SK-N-SH (cell line): Measurements from ENCODE around the gene PTCRA. TPM values are rescaled to one million over a fixed set of nuclear protein-coding genes. Genes with fewer than 3 reads are reported as not detected.

Source experiments
- CTCF ChIA-PET: fragments of 300-600, 350-600 bp; formaldehyde crosslinking; extraction: SDS; loops from one replicate; lab custom pipeline; 2021; lab: Yijun Ruan, JAX
- POLR2A ChIA-PET: fragments of 350-600 bp; sonication (Branson Sonifier 250); formaldehyde crosslinking; extraction: SDS; loops from one replicate; lab custom pipeline; 2020; ENCODE audit warnings: antibody characterized with exemption, inconsistent platforms; lab: Yijun Ruan, JAX
- DNase-seq: peaks from one replicate; pipeline ENCODE4 v3.0.0; 2012
- H2AFZ ChIP-seq: fragments of 200-600 bp; sonication (generic); 2 replicates; pipeline ENCODE4 v1.8.1; 2016; ENCODE audit warnings: antibody characterized with exemption, mild to moderate bottlenecking, low read depth
- H3F3A ChIP-seq: fragments of 200-600 bp; sonication (generic); replicated peaks from 2 replicates; pipeline ENCODE3; 2016; ENCODE audit warnings: antibody characterized with exemption, mild to moderate bottlenecking; ENCODE audit not compliant: insufficient read depth
- H3K27ac ChIP-seq, 2 experiments: fragments of 200-500 bp in 1 of 2; fragments of 200-600 bp in 1 of 2; sonication (Bioruptor generic) in 1 of 2; sonication (generic), shearing (Covaris generic) in 1 of 2; 2 replicates each; pipeline versions ENCODE4 v1.5.1 to v1.6.1; 2014 to 2016; ENCODE audit warnings: low read depth in 2 of 2, inconsistent platforms in 1 of 2, low read length in 1 of 2, mild to moderate bottlenecking in 1 of 2, mixed read lengths in 1 of 2
- H3K27me3 ChIP-seq: fragments of 200-600 bp; sonication (generic), shearing (Covaris generic); 2 replicates; pipeline ENCODE4 v1.6.1; 2016; ENCODE audit warnings: mixed run types; ENCODE audit not compliant: insufficient read depth
- H3K36me3 ChIP-seq, 2 experiments: fragments of 200-500 bp in 1 of 2; fragments of 200-600 bp in 1 of 2; sonication (Bioruptor generic) in 1 of 2; sonication (generic) in 1 of 2; replicated peaks in 1 of 2; 2 replicates each; pipeline versions ENCODE3 to v1.5.1; 2014 to 2016; ENCODE audit warnings: low read length in 1 of 2, mild to moderate bottlenecking in 1 of 2; ENCODE audit not compliant: insufficient read depth in 2 of 2, control insufficient read depth in 1 of 2
- H3K4me1 ChIP-seq, 2 experiments: fragments of 200-500 bp in 1 of 2; fragments of 200-600 bp in 1 of 2; sonication (Bioruptor generic) in 1 of 2; sonication (generic), shearing (Covaris generic) in 1 of 2; 2 replicates each; pipeline versions ENCODE4 v1.5.1 to v1.6.1; 2014 to 2016; ENCODE audit warnings: low read depth in 1 of 2, low read length in 1 of 2, mixed run types in 1 of 2; ENCODE audit not compliant: insufficient read depth in 2 of 2, control insufficient read depth in 1 of 2
- H3K4me2 ChIP-seq: fragments of 200-600 bp; sonication (generic), shearing (Covaris generic); 2 replicates; pipeline ENCODE4 v1.6.1; 2017; ENCODE audit warnings: mixed run types
- H3K4me3 ChIP-seq, 2 experiments: fragments of 200-500 bp in 1 of 2; fragments of 200-600 bp in 1 of 2; sonication (Bioruptor generic) in 1 of 2; sonication (generic), shearing (Covaris generic) in 1 of 2; 2 replicates each; pipeline versions ENCODE4 v1.5.1 to v1.8.1; 2014 to 2016; ENCODE audit warnings: low read depth in 2 of 2, inconsistent platforms in 1 of 2, low read length in 1 of 2, mild to moderate bottlenecking in 1 of 2, mixed read lengths in 1 of 2, moderate library complexity in 1 of 2
- H3K79me2 ChIP-seq: fragments of 200-600 bp; sonication (generic); 2 replicates; pipeline ENCODE4 v1.8.1; 2017; ENCODE audit warnings: mild to moderate bottlenecking; ENCODE audit not compliant: insufficient read depth
- H3K9ac ChIP-seq: fragments of 200-600 bp; sonication (generic); 2 replicates; pipeline ENCODE4 v1.6.1; 2017; ENCODE audit warnings: mixed run types
- H3K9me2 ChIP-seq: fragments of 200-600 bp; sonication (generic); 2 replicates; pipeline ENCODE4 v1.6.1; 2017; ENCODE audit warnings: mixed run types
- H3K9me3 ChIP-seq: fragments of 200-600 bp; sonication (generic); 2 replicates; pipeline ENCODE4 v1.6.1; 2017; ENCODE audit warnings: mixed run types, mild to moderate bottlenecking, moderate library complexity
- H4K20me1 ChIP-seq: fragments of 200-600 bp; sonication (generic); 2 replicates; pipeline ENCODE4 v1.6.1; 2017; ENCODE audit warnings: mild to moderate bottlenecking, mixed run types; ENCODE audit not compliant: insufficient read depth
- CHD2 ChIP-seq: fragments of 150-350 bp; IDR thresholded peaks from 2 replicates; pipeline ENCODE4 v1.6.1; 2018; ENCODE audit warnings: low read length; ENCODE audit not compliant: partially characterized antibody
- CTCF ChIP-seq: fragments of 200-600 bp; sonication (generic); IDR thresholded peaks from 2 replicates; pipeline ENCODE4 v1.6.1; 2017; ENCODE audit warnings: antibody characterized with exemption, mild to moderate bottlenecking, moderate library complexity
- ELF1 ChIP-seq: IDR thresholded peaks from 2 replicates; pipeline ENCODE4 v1.4.0; 2012
- EP300 ChIP-seq, 2 experiments: IDR thresholded peaks; 2 replicates each; pipeline versions ENCODE4 v1.4.0 to v1.6.1; 2012; ENCODE audit warnings: borderline replicate concordance in 1 of 2, low read depth in 1 of 2, low read length in 1 of 2
- GABPA ChIP-seq: IDR thresholded peaks from 2 replicates; pipeline ENCODE4 v1.4.0; 2012; ENCODE audit warnings: low read depth, mild to moderate bottlenecking
- GATA2 ChIP-seq: sonication (generic); formaldehyde crosslinking; IDR thresholded peaks from 2 replicates; pipeline ENCODE4 v1.5.0; 2020; ENCODE audit warnings: mild to moderate bottlenecking, missing genetic modification reagents
- IRF3 ChIP-seq: fragments of 150-350 bp; IDR thresholded peaks from 2 replicates; pipeline ENCODE4 v1.6.1; 2016; ENCODE audit warnings: mild to moderate bottlenecking, low read depth, low read length
- MEF2A ChIP-seq: IDR thresholded peaks from 2 replicates; pipeline ENCODE4 v1.4.0; 2012; ENCODE audit warnings: low read depth, borderline replicate concordance
- MXI1 ChIP-seq: IDR thresholded peaks from 2 replicates; pipeline ENCODE4 v1.6.1; 2012; ENCODE audit warnings: mild to moderate bottlenecking, low read depth, low read length, improper control_type of control experiment
- NRF1 ChIP-seq: IDR thresholded peaks from 2 replicates; pipeline ENCODE4 v1.6.1; 2012; ENCODE audit warnings: low read depth, mild to moderate bottlenecking, low read length
- PBX3 ChIP-seq: IDR thresholded peaks from 2 replicates; pipeline ENCODE4; 2012
- POLR2AphosphoS5 ChIP-seq: IDR thresholded peaks from 2 replicates; pipeline ENCODE4 v1.6.1; 2012; ENCODE audit warnings: low read depth, low read length
- RCOR1 ChIP-seq: fragments of 150-350 bp; IDR thresholded peaks from 2 replicates; pipeline ENCODE4 v1.6.1; 2017; ENCODE audit warnings: antibody characterized with exemption, low read length
- RXRA ChIP-seq: IDR thresholded peaks from 2 replicates; pipeline ENCODE4 v1.4.0; 2012; ENCODE audit warnings: low read depth, mild to moderate bottlenecking, borderline replicate concordance
- TAF1 ChIP-seq: IDR thresholded peaks from 2 replicates; pipeline ENCODE4 v1.6.1; 2012; ENCODE audit warnings: low read depth, mild to moderate bottlenecking, low read length, moderate library complexity, borderline replicate concordance
- TCF12 ChIP-seq: IDR thresholded peaks from 2 replicates; pipeline ENCODE4 v1.4.0; 2012
- YY1 ChIP-seq: IDR thresholded peaks from 2 replicates; pipeline ENCODE4 v1.4.0; 2012; ENCODE audit warnings: low read depth, mild to moderate bottlenecking
- WGBS: methylation state at CpG from one replicate; pipeline ENCODE4 v1.1.6; 2017; ENCODE audit warnings: low lambda C conversion rate; 5-methylcytosine and 5-hydroxymethylcytosine counted together
- polyA plus RNA-seq, 3 experiments: library from polyadenylated mRNA; depleted of rRNA; stranded (reverse); fragments of >200 nt; gene quantifications; 2 replicates each; pipeline ENCODE4 v1.2.3, GENCODE V29; 2012
- TF ChIP-seq, protein P1 (sequence below): IDR thresholded peaks from 2 replicates; pipeline ENCODE4 v1.4.0; 2012; ENCODE audit warnings: low read depth, borderline replicate concordance

Gene PTCRA
- polyA plus RNA-seq, 1 of the 3 experiments (the other 2 are of a cell fraction) = not detected

DNA sequence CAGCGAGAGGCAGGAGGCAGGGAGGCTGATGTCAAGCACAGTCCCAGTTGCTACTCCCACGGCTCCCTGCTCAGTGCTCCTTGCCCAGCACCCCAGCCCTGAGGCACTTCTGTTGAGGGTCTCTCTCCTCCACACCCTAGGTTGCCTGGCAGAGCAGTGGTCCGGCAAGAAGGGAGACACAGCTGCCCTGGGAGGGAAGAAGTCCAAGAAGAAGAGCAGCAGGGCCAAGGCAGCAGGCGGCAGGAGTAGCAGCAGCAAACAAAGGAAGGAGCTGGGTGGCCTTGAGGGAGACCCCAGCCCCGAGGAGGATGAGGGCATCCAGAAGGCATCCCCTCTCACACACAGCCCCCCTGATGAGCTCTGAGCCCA is 22.6 kb downstream of the PTCRA start:
- no peaks in the 10 kb centered on the region for H3K9me2 ChIP-seq
- no peak overlapping the region for H3K9ac ChIP-seq
- ChIA-PET POLR2A (interaction anchor here (1.5 kb wide), 1 partner anchor 9 kb away, joined by 4 read pairs; the partner anchor contains the start of gene CNPY3), CTCF (no interaction called here)
- H3K79me2 ChIP-seq = peaks cover 16% of the 10 kb centered on the region
- H4K20me1 ChIP-seq = no peaks in the 10 kb centered on the region; the same call in 1 of the 2 replicates
- no peak for DNase-seq
- no peak overlapping the region for H3K4me2 ChIP-seq
- no peaks in the 10 kb centered on the region for H3K9me3 ChIP-seq
- H3K27ac ChIP-seq = no peak overlapping the region
- no peak overlapping the region for H3K4me3 ChIP-seq
- H3K36me3 ChIP-seq = peaks cover 42 to 44% of the 10 kb centered on the region in 2 experiments
- no peaks in the 10 kb centered on the region; a peak in 1 of 4 replicates for H3K4me1 ChIP-seq
- 83% methylated on average over 3 of the region's 5 CpGs for WGBS
- H3F3A ChIP-seq = no peaks in the 10 kb centered on the region
- no peaks in the 10 kb centered on the region for H3K27me3 ChIP-seq
- TF ChIP-seq RXRA (no peak), GABPA (no peak), RCOR1 (no peak), IRF3 (no peak), CTCF (no peak), ELF1 (no peak), TAF1 (no peak), MXI1 (no peak), GATA2 (no peak), TCF12 (no peak)
- TF ChIP-seq, protein P1, sequence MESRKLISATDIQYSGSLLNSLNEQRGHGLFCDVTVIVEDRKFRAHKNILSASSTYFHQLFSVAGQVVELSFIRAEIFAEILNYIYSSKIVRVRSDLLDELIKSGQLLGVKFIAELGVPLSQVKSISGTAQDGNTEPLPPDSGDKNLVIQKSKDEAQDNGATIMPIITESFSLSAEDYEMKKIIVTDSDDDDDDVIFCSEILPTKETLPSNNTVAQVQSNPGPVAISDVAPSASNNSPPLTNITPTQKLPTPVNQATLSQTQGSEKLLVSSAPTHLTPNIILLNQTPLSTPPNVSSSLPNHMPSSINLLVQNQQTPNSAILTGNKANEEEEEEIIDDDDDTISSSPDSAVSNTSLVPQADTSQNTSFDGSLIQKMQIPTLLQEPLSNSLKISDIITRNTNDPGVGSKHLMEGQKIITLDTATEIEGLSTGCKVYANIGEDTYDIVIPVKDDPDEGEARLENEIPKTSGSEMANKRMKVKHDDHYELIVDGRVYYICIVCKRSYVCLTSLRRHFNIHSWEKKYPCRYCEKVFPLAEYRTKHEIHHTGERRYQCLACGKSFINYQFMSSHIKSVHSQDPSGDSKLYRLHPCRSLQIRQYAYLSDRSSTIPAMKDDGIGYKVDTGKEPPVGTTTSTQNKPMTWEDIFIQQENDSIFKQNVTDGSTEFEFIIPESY = no peak
- no peak overlapping the region for H2AFZ ChIP-seq

DNA sequence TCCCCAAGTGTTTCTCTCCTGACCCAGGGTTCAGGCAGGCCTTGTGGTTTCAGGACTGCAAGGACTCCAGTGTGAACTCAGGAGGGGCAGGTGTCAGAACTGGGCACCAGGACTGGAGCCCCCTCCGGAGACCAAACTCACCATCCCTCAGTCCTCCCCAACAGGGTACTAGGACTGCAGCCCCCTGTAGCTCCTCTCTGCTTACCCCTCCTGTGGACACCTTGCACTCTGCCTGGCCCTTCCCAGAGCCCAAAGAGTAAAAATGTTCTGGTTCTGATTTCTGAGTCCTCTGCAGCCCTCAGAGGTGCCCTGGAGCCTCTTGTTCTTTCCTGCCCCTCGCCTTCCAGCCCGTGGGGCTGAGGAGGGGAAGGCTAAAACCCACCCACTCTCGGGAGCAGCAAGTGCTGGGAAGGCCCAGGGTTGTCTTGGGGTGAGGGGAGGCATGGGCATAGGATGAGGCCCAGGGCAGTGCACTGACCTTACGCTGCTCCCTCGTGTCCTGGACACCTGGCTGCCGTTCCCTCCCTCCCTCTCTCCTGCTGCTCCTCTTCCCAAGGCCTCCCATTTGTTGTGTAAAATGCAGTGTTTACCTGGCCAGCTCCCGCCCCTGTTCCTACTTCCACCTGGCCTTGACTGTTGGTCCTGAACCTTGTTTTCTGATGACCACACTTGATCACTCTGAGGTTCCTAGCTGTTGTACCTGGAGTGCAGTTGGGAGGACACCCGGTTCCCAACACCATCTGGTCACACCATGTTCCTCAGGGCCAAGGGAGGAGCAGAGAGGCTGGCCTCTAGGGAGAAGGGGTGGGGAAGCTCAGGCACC is 23.3 kb downstream of the PTCRA start:
- Histone ChIP-seq H3K9me2 (no peaks in the 10 kb centered on the region), H3K27ac (no peak overlapping the region), H3F3A (no peaks in the 10 kb centered on the region), H3K27me3 (no peaks in the 10 kb centered on the region), H4K20me1 (no peaks in the 10 kb centered on the region; the same call in 1 of the 2 replicates), H2AFZ (no peak overlapping the region), H3K9me3 (no peaks in the 10 kb centered on the region), H3K4me2 (no peak overlapping the region), H3K79me2 (peaks cover 9% of the 10 kb centered on the region), H3K9ac (no peak overlapping the region), H3K4me1 (no peaks in the 10 kb centered on the region; a peak in 1 of 4 replicates), H3K4me3 (no peak overlapping the region), H3K36me3 (peaks cover 36 to 39% of the 10 kb centered on the region in 2 experiments)
- ChIA-PET CTCF (no interaction called here), POLR2A (interaction anchor here (1.5 kb wide), 1 partner anchor 9 kb away, joined by 4 read pairs; the partner anchor contains the start of gene CNPY3)
- no peak for DNase-seq
- TF ChIP-seq TCF12 (no peak), MXI1 (no peak), PBX3 (no peak), GATA2 (no peak), POLR2AphosphoS5 (no peak), ELF1 (no peak), NRF1 (no peak), MEF2A (no peak), CHD2 (no peak), EP300 (IDR thresholded peaks at IDR 0.05; ENCODE audit: borderline replicate concordance in 1 of 2, low read depth in 1 of 2, low read length in 1 of 2) (no peak), YY1 (no peak)
- WGBS = 93% methylated on average over 8 of the region's 9 CpGs
